GM12892 (cell line): ENCODE data around the gene ZNF423.

Experiments
- POLR2A ChIP-seq: IDR thresholded peaks from 2 replicates; pipeline ENCODE4 v1.6.1; 2011; ENCODE audit warnings: low read depth, low read length, control low read depth
- POLR2AphosphoS5 ChIP-seq: IDR thresholded peaks from 2 replicates; pipeline ENCODE4 v1.6.1; 2011; ENCODE audit warnings: low read depth, low read length, control low read depth
- TAF1 ChIP-seq: IDR thresholded peaks from 2 replicates; pipeline ENCODE4 v1.6.1; 2011; ENCODE audit warnings: low read depth, mild to moderate bottlenecking, control low read depth, low read length, borderline replicate concordance

GRCh38 chr16:49550666-49551065 is 305.2 kb downstream of the ZNF423 start:
- no peak for TF ChIP-seq POLR2A
- no peak for TF ChIP-seq POLR2AphosphoS5
- TF ChIP-seq TAF1: no peak
